Dedifferentiated amniotic fluid mesenchymal stem cell (primary cell): ENCODE data around the gene SLC7A8.

ENCODE experiments used
- DNase-seq: peaks from one replicate; pipeline ENCODE4 v3.0.0-alpha.2; 2016; ENCODE audit errors: extremely low spot score

Gene SLC7A8

DNA sequence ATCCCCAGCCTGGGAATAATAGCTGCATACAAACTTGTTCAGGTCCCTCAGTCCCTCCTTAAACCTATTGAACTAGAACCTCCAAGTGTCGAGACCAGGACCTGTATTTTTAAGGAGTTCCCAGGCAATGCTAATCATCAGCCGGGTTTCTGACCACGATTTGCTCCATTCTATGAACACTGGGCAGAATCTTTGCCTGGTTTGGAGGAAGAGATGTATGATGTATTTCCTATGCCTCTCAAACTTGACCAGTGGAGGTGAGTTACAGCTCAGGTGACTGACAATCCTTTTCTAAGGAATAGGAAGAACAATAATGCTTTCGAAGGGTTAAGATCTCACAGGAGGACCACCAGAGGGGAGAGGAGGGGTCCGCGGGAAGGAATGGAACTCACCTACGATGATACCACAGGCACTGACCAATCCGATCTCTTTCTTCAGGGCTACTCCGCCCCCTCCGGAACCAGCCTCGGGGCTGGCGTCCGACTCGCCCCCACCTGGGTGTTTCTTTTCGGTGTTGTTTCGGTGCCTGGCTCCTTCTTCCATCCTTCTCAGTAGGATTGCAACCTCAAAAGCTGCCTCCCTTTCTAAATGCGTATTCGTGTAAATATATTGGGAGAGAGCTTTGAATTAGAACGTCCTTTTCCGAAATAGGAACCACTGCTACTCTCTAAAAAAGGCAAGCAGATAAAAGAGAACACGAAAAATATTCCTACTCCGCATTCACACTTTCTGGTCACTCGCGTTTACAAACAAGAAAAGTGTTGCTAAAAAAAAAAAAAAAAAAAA is 895 bp downstream of the SLC7A8 start:
- DNase-seq, result no peak

DNA sequence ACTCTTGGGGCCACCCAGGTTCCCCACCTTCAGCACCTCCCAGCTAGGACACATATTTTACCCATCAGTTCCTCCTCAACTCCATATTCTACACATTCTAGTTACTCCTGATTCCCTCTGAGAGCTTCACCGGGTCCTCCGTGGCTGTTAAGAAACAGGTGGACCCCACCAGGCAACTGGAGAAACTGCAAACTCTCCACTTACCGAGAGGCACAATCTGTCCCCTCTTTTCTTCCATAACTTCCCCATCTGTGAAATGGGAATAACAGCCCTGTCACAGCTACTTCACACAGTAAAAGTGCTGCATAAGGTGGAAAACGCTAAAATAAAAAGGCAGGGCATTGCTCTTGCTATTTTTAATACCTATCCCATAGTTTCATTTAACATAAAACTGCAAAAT is 1.5 kb downstream of the SLC7A8 start:
- no peak for DNase-seq

DNA sequence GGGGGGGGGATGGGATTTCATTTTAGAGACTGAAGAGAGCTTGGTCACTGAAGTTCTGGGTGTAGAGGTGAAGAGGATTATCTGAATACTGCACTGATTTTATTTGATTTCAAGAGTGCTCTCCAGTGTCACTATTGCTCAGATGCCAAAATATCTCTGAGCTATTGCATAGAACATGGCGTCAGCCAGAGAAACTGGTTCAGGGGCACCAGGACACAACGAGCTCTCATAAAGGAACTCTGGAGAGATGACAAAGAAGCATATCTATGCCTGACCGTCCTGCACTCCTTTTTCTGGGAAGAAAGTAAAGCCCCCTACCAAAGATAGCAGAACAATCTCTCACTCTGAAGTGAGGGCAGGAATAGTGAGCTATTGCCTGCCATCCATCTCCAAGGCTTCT is 2.0 kb downstream of the SLC7A8 start:
- no peak for DNase-seq

DNA sequence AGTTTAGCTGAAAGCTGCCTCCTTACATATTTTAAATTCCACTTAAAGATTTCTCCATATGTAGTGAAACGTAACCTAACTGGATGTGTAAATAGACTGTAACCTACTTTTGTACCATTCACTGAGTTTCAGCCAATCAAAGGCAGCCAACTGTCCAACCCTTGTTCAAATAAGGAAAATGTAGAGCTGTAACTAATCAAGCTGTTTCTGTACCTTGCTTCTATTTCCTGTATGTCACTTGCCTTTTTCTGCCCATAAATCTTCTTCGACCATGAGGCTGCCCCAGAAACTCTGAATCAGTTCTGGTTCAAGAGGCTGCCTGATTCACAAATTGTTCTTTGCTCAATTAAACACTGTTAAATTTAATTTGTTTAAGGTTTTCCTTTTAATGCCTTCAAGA is 6.3 kb downstream of the SLC7A8 start:
- DNase-seq, result no peak

DNA sequence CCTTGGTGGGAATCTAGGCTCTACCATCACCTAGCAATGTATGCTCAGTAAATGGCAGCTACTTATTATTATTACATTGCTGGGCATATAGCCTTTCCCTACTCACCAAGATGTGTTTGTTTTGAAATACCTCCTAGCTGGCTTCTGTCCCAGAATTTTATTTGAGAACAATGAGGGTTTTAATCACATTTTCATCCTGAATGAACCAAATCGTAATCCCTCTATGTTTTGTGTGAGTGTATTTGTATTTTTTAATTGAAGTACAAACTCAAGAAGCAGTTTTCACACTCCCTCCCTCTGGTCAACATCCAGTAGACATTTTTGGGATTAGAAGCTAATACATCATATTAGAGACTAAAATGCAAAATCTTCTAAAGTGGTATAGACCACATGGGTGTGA is 7.6 kb downstream of the SLC7A8 start:
- no peak for DNase-seq

DNA sequence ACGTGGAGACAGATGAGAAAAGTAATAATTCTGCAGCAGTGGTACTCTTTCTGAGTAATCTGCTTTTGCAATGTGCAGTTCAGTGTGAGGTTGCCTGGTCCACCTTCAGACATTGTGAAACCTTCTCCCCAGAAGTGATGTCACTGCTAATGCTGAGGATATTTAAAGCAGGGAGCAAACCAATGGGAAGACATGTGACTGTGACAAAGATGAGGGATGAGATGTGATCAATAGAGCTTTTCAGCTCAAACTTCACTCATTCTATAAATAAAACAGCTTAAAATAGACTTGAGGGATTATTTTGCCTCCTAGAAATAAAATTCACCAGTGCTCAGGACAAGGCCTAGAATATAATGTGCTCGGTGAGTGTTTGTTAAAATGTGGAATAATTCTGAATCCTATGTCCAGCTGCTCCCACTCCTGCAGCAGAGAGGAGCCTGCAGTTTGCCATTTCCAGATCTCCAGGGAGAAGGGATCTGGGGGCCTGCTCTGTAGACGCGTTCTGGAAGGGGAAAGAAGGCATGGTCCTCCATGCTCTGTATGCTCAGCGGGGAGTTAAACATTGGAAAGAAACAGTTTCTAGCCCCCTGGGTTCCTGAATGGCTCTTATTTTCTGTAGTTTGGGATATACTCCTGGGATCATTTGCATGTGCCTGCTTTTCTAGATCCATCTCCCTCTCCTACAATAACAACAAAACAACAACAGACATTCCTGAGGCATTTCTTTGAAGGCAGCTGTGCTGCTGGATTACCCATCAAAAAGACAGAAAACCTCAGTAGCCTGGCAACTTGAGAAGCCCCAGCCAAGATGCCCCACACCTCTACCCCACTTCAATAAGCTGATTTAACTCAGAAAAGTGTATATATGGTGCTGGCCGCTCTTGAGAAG is 8.9 kb downstream of the SLC7A8 start:
- DNase-seq, result no peak

DNA sequence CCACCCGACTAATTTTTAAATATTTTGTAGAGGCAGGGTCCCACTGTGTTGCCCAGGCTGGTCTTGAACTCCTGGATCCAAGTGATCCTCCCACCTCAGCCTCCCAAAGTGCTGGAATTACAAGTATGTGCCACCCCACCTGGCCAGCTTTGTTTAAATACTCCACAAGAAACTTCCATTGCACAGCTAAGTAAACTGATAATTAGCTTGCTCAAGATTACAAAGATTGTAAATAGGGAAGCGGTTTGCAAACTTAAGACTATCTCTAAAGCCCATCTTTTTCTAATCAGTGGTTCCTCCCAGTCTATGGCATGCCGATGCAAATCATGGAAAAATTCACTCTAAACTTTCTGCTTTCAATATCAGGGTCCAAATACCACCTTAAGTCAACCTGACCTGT is 9.7 kb downstream of the SLC7A8 start:
- DNase-seq, result no peak

DNA sequence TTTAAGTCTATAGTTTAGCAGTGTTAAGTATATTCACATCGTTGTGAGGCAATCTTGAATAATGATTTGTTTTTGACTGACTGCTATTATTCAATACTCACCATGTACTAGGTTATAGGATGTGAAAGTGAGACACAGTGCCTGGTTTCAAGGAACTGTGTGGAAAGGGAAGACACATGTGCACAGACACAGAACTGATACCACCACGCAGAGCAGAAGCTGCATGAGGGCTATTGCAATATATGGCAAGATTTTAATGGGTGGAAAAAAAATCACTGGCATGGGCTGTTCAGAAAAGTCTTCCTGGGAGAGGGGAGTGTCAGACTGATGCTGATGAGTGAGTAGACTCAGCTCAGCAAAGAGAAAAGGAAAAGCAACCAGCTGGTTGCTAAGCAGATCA is 10.4 kb downstream of the SLC7A8 start:
- no peak for DNase-seq

DNA sequence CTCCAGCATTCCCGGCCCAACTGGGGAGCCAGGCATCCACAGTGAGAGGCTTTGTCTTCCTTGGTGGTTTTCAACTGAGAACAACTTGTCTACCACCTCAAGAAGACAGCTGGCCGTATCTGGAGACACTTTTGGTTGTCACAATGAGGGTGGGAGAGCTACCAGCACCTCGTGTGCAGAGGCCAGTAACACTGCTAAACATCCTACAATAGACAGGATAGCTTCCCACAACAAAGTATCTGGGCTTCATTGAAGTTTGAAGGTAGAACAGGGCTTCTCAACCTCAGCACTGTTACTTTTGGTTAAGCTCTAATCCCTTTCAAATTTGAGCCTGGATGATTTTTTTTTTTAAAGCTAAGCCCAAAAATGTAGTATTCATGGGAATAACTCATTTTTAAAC is 10.9 kb downstream of the SLC7A8 start:
- no peak for DNase-seq

DNA sequence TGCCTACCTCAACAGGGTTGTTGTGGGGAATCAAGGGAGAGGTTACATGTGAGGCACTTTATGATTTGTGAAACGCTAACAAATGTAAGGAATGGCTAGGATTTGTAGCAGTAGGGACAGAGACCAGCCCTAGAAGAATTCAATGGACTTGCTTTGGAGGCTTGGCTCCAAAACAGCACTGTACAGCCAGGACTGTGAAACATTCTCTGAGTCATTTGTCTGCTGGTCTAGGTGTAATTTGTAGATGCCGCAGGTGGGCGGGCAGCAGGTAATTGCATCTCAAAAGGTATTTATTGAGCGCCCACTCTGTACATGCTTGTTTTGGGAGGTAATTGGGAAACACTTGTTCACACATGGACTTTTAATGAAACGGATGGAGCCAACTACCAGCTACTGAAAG is 11.4 kb downstream of the SLC7A8 start:
- no peak for DNase-seq

DNA sequence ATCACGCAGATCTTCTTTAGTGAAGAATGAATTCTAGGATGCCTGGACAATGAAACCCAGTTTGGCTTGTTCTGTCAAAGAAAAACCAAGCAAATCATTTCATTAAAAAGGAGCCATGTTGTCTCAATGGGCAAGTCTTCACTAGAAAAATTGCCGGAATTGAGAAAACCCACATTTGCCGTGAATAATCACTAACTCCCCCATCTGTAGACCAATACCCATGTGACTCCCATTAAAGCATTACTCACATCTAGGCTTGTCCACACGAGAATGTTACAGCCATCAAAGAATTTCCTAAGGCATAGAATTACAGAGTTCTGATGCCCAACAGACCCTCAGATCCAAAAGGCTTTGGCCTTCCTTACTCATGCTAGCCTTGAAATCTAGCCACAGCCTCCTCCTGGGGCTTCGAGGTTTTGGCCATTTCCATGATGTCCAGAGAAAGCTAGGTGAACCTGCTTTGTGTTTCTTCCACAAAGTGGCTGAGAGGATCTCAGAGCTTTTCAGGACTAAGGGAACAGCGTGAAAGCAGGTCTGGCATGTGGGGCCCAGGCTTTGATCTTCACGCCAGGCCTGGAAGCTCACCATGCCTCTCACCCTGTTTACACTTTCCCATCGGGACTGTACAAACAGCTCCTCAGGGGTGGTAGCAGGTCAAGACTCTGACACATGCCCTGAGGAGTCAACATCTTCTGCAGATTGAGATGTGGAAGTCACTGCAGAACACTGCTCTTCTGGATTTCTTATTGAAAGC is 12.1 kb downstream of the SLC7A8 start:
- no peak for DNase-seq

DNA sequence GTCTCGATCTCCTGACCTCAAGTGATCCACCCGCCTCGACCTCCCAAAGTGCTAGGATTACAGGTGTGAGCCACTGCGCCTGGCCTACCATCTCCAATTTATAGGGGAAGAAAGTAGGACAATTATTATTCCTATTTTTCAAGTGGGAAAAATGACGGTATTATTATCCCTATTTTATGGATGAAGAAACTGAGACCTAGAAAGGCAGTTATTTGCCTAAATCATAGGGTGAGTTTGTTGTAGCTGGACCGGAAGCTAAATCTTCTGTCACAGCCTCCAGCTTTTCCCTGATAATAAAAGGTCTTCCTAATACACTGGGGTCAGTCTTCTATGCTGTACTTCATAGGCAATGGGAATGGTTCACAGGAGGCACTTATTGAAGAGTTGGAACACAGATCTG is 13.8 kb downstream of the SLC7A8 start:
- DNase-seq, result no peak

DNA sequence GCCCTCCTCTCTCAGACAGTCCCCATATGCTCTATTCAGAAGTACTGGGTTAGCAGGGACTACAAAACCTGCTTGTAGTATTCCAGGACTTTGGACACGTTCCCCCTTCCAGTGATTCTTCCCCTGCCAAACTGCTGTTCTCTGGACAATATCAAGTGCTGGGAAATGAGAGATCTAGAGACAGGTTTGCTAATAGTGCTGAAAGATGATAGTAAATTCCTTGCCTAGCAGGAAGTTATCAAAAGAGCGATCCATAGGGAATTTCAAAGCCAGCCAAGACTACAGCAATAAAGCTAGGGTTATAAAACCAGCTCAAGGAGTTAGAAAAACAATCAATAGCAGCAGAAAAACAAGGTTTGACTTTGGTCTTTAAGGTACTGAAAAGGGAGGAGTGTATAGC is 15.2 kb downstream of the SLC7A8 start:
- DNase-seq, result no peak

DNA sequence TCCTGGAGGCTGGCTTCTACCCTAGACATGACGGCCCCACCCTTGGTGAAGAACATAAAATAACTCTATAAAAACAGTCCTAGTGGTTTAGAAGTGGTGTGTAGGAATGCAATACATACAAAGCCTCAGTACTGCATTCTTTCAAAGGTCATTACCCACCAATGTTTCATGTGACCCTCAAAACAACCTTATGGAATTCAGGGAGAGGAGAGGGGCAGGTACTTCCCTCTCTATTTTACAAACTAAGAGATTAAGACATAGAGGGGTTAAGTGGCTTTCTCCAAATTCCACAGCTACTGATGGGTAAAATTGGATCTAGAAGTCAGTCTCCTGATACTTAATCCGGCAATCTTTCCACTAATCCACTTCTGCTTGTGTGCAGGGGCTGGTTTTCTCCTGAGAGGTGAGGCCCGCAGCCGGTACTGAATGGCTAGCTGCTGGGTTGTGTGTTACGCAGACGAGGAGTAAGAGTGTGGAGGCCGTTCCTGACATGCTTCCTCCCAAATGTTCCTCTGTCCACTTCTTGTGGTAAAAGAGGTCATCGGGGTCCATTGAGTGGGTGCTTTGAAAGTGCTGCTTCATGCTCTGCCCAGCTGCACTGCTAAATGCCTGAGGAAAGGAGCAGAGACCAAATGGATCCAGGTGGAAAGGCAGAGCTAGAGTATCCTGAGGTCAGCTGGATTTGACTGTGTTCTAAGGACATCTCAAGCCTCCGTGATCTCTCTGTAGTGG is 16.2 kb downstream of the SLC7A8 start:
- DNase-seq, result no peak

DNA sequence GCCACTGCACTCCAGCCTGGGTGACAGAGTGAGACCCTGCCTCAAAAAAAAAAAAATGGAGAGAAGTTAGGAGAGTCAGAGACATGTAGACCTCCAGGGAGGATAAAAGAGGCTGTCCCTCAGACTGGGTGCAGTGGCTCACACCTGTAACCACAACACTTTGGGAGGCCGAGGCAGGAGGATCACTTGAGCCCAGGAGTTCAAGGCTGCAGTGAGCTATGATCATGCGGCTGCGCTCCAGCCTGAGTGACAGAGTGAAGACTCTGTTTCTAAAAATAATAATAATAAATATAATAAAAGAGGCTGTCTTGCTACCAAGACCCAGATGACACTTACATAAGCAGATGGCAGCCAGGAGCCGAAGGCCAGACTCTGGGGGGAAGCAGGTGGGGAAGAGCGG is 18.5 kb downstream of the SLC7A8 start:
- DNase-seq, result no peak

DNA sequence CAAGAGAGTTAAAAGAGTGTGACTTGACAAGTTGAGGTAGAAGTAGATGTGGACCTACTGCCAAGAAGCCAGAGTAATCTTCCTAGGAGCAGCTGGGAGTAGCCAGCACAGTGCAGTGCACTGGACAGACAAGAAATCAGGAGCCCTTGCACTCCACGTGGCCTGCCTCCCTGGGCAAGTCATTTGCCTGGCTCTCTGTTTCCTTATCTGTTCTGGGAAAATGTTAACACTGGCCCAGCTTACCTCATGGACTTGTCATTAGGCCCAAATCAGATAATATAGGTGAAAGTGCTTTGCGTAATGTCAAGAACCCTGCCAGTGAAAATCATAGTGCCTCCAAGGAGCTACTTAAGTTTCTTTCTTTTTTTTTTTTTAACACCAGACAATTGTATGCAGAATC is 19.2 kb downstream of the SLC7A8 start:
- DNase-seq, result no peak

DNA sequence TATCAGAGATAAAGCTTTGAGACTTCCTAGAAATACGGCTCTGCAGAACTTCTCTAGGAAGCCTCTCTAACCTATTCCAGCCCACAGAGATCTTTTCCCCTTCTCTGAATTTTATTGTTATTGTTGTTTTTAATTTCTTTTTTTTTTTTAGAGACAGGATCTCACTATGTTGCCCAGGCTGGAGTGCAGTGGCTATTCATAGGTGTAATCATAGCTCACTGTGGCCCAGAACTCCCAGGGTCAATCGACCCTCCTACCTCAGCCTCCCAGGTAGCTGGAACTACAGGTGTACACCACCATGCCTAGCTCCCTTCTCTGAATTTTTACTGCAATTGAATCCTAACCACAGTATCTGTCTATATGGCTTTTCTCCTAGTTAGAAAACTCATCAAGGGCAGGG is 19.6 kb downstream of the SLC7A8 start:
- DNase-seq, result no peak

DNA sequence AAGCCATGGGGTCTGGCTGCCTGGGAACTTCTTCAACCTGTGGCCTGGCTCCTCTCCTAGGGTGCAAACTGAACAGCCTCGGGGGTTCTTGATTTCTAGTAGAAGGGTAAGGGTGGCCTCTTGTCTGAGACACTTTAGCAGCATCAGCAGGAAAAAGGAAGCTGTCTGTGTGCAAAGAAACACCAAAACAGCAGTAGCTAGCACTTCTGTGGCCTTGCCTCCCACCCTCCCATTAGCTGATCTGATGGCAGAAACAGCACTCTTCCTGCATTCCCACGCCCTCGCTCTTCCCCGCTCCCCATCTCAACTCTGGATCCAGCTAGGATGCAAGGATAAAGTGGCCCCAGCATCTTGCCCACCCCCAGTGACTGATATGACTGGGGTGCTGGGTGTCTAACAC is 20.7 kb downstream of the SLC7A8 start:
- no peak for DNase-seq

DNA sequence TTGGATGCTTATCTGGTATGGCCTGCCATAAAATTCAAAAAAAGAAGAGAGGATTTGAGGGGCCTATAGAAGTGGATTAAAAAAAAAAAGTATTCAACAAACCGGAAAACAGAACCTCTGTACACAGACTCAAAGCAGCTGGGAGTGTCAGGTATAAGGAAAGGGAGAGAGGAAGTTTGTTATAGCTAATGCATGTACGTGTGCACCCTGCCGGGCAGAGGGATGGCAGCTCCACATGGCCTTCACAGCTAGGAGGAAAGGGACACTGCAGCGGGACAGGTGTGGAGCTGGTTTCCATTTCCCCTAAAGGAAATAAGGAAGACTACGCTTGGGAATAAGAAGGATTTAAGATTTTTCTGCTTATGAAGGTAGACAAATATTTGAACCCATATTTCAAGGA is 21.5 kb downstream of the SLC7A8 start:
- DNase-seq, result no peak

DNA sequence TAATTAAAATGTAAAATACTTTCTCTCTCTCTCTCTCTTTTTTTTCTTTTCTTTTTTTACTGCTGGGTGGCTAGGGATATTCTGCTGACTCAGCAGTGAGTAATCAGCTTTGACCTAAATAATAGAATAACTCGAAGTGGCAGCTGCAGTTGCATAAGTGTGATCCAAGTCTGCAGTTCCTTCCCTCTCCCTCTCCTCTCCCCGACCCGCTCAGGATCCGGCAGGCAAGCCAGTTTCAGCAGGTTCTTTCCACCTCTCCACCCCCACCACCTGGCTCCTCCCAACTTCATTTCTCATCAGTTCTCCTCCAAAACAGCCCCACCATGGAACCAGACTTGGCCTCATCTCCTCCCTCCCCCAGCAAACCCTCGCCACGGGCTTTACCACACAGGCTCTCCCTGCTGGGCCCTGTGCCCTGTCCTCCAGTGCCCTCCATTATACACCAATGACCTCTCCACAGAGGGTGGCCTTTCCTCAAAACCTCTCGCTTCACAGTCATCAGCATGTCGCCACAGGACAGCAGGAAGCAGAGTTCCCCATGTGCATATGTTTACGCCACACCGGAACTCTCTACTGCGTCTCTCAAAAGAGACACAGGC is 22.4 kb downstream of the SLC7A8 start:
- peak; percentile 68 for DNase-seq

DNA sequence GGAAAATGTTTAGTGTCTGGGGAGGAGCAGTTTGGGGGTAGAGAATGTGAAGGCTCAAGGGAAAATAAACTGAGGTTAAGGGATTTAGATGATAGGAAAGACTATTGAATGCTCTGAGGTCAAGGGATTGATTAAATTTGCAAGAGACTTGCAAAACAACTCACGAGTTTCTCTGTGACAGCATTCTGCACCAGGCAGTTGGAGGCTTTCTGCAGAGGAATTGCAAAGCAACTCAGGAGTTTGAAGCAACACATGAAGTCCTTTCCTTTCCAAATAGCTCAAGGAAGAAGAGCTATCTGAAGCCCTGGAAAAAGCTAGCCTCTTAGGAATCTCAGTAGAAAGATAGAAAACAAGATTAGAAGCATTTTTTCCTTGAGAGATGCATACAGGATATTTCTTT is 23.9 kb downstream of the SLC7A8 start:
- DNase-seq, result no peak
